SH-SY5Y (cell line): ENCODE data around the gene CPZ.

Experiments used
- GATA2 ChIP-seq: IDR thresholded peaks from 2 replicates; pipeline ENCODE4 v1.6.1; 2011; ENCODE audit warnings: mild to moderate bottlenecking, low read depth, low read length
- GATA3 ChIP-seq: IDR thresholded peaks from 2 replicates; pipeline ENCODE4 v1.6.1; 2011; ENCODE audit warnings: low read depth, mild to moderate bottlenecking, low read length, moderate library complexity

DNA sequence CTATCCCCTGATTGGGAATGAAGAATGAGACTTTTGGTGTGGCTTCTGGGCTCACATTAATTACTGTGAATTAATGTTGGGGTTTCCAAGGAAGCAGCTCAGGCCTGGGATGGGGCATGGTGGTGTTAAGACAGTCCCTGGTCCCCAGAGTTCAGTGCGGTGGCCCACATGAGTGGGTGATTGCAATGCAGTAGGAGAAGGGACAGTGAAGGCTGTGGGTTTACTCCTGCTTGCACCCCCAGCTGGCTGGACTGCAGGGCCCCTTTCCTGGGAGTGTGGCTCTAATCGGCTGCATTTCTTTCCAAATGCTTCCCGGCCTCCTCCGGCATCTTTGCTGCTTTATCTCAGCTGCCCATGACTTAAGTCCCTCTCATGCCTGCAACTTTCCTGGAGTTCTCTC is 40.5 kb upstream of the CPZ start:
- TF ChIP-seq GATA2 (no peak), GATA3 (no peak)
